ENCODE results near the gene ATG5.
"Not testable (repeated sequence)": the region's sequence is repeated elsewhere in the genome, so short reads cannot be mapped to it uniquely, and the experiment has no call there.

The ATG5 gene

DNA sequence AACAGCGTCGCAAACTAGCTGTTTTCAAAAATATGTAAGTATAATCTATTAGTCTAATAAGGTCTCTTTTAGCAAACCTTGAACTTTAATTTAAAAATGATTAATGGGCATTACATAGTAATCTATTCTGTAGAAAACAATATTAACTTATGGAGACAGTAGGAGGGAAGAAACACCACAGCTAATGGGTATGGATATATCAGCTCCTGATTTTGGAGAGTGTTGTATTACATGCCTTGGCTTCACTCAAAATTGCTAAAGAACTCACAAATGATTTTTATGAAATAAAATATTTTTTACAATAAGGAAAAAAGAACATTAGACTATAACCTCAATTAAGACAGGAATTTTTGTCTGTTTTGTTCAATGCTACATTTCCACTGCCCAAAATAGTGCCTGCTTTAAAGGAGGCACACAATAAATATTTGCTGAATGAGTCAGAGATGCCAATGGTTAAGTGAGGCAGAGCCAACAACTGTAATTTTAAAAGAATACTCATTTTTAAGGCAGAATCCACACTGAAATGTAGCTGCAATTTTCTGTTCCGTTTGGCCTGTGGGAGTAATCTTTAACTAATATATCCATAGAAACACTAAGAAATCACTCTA is 15.7 kb downstream of the ATG5 start:
- no peak for DNase-seq

DNA sequence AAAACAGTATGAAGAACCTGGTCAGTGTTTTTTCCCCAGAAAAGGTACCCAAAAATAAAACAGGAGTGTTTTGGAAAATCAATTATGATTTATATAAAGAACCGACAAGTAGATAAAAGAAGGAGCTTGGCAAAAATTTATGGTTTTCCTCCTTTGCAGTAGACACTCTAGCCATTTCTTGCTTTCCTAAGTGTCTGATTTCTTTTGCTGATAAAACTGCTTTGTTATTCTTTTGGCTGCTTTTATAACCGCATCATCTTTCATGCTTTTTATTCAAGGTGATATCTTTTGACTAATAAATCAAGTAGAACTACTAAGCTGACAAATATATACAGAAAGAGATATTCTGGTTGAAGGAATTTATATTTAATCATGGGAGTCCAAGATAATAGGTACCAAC is 16.6 kb downstream of the ATG5 start:
- DNase-seq, result no peak

- DNase-seq, result no peak
Measured at GRCh38 chr6:106305740-106306139, 19.8 kb downstream of the ATG5 start.

GRCh38 chr6:106300944-106301343 is 24.6 kb downstream of the ATG5 start:
- no peak for DNase-seq

- no peak for DNase-seq
Measured at GRCh38 chr6:106300020-106300780, 25.4 kb downstream of the ATG5 start.

- no peak for DNase-seq
Measured at GRCh38 chr6:106293116-106293515, 32.4 kb downstream of the ATG5 start.

DNA sequence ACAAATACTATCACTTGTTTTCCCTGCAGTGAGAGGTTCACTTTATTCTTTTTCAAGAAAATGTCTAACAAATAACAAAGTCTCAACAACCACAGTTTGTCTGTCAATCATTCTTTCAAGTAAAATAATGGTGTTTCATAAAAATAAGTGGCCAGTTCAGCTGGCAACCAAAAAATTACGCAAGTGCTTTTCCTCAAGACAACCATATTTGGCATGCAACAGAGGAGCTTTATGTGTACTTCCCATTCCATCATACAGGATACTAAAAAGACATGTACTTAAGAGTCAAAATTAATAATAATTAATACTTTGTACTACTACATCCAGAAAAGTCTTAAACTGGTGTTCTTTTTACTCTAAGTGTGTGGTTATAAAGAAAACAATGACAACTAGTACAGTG is 34.6 kb downstream of the ATG5 start:
- DNase-seq, result no peak

GRCh38 chr6:106290032-106290431 is 35.5 kb downstream of the ATG5 start:
- DNase-seq, result no peak

GRCh38 chr6:106287215-106287614 is 38.3 kb downstream of the ATG5 start:
- no peak for DNase-seq

DNA sequence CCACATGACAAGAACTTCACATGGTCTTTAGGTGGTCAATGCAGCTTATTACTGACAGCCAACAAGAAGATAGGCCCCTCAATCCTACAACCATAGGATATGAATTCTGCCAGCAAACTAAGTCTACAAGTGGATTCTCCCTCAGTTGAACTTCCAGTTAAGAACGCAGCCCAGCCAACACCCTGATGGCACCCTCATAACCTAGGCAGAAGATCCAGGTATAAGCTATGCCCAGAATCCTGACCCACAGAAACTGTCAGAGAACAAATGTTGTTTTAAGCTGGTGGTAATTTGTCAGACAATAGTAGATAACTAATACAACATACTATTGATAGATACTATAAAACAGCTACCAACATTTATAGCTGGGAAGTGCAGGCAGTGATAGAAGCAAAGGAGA is 38.8 kb downstream of the ATG5 start:
- DNase-seq, result no peak

- no peak for DNase-seq
Measured at GRCh38 chr6:106283481-106283880, 42.1 kb downstream of the ATG5 start.

DNA sequence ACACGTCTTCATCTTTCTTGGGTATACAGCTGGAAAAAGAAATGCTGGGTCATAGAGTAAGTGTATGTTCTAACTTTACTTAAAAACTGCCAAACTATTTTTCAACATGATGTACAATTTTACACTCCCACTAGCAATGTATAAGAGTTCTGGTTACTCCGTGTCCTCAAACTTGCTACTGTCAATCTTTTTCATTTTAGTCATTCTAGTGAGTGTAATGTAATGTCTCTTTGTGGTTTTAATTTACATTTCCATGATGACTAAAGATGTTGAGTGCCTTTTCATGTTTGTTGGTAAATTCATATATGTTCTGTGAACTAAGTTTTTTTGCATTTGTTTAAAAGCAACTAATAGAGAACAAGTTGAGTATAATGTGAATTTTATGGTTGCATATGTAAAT is 43.9 kb downstream of the ATG5 start:
- DNase-seq, result no peak

DNA sequence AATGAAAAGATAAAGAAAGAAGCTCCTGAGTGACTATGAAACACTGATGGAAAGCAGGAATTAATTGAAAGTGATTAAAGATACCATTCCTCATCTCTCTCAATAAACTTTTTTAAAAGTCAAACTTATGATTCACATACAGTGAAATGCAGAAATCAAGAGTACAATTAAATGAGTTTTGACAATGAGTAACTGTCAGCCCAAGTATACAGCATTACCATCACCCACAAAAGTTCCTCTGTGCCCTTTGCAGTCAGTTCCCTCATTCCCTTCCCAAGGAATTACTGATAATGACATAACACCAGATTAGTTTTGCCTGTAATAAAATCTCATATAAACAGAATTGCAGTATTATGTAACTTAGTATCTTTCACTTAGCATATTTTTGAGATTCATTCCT is 44.5 kb downstream of the ATG5 start:
- no peak for DNase-seq

GRCh38 chr6:106279179-106279578 is 46.4 kb downstream of the ATG5 start:
- no peak for DNase-seq

- no peak for DNase-seq
Measured at GRCh38 chr6:106275692-106276091, 49.9 kb downstream of the ATG5 start.

DNA sequence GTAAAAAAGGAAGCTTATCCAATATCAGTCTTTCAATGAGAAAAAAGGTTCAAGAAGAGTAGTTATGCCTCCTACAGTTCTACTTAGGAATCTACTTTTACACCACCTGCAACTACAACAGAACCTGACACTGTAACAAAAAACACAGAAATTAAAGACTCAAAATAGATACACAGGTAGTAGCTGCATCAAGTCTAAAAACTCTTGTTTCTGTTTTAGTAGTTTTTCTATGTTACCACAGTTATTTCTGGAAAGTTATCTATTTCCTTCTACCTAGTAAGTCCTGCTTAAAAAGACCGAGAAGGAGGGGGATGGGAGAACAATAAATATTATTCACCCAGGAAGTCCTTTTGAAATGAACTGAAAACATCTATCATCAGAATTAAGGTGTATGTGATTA is 52.5 kb downstream of the ATG5 start:
- no peak for DNase-seq

DNA sequence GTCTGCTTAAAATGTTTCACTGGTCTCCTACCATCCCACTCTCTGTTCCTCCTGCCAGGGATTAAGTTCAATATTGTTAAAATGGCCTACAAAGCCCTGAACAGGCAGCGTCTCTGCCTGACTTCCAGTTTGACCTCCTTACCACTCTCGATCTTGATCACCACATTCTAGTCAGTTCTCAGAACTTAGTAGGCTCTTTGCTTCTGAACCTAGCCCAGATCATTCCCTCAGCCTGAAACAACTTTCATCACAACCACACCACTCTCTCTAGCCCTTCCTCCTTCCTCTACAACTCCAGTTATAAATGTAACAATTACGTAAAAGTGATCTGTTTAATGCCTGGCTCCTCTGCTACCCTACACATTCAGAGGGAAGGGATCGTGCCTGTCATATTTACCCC is 53.3 kb downstream of the ATG5 start:
- no peak for DNase-seq

DNA sequence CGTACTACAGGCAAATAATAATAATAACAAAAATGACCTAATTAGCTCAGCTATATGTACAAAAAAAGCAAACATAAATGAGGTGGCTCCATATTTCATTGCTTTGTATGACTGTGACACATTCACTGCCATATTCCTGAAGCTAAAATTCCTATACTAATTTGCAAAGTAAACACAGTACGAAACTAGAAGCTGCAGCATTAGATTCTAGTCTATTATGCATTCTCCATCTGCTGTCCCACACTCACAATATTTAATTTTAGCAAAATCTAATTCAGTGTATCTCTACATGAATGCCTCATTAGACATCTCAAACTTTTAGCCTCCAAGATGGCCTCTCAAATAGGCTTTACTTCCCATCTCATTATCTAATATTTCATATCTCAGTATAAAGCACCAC is 55.1 kb downstream of the ATG5 start:
- DNase-seq, result no peak

DNA sequence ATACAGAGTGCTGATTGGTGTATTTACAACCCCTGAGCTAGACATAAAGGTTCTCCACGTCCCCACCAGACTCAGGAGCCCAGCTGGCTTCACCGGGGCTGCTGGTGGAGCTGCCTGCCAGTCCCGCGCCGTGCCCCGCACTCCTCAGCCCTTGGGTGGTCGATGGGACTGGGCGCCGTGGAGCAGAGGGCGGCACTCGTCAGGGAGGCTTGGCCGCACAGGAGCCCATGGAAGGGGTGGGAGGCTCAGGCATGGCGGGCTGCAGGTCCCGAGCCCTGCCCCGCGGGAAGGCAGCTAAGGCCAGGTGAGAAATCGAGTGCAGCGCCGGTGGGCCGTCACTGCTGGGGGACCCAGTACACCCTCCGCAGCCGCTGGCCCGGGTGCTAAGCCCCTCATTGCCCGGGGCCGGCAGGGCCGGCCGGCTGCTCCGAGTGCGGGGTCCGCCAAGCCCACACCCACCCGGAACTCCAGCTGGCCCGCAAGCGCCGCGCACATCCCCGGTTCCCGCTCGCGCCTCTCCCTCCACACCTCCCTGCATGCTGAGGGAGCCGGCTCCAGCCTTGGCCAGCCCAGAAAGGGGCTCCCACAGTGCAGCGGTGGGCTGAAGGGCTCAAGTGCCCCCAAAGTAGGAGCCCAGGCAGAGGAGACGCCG is 56.2 kb downstream of the ATG5 start:
- DNase-seq, result not testable (repeated sequence)

GRCh38 chr6:106268500-106268899 is 57.1 kb downstream of the ATG5 start:
- not testable (repeated sequence) for DNase-seq

GRCh38 chr6:106264433-106264832 is 61.1 kb downstream of the ATG5 start:
- DNase-seq, result not testable (repeated sequence)

- not testable (repeated sequence) for DNase-seq
Measured at GRCh38 chr6:106259748-106260147, 65.8 kb downstream of the ATG5 start.

GRCh38 chr6:106258726-106259125 is 66.8 kb downstream of the ATG5 start:
- no peak for DNase-seq

DNA sequence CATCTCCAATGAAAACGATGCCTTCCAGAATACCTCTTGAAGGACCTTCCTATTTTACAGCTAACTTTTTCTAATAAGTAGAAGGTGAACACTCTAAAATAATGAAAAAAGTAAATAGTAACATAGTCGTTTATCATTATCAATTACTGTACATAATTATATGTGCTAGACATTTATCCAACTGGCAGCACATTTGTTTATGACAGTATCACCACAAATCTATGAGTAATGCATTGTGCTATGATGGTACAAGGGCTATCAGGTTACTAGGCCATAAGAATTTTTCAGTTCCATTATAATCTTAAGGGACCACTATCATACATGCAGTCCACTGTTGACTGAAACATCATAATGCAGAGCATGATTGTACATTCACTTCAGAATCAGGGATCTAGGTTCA is 68.4 kb downstream of the ATG5 start:
- DNase-seq, result no peak
